ENCODE measurements around the gene UMOD. TPM values are rescaled to one million over a fixed set of nuclear protein-coding genes. Genes with fewer than 3 reads are reported as not detected.

The UMOD gene
- total and polyA plus RNA-seq, 9 of the 15 experiments (the other 6 are each of a cell fraction or from before 2014, with no cell fraction given): not detected

GRCh38 chr16:20339744-20340143 is 12.8 kb downstream of the UMOD start:
- no TSS peak for BruUV-seq (replicated peaks)
- FAIRE-seq (no peak), ATAC-seq (no peak), DNase-seq (ENCODE audit: extremely low read depth in 1 of 4, low spot score in 3 of 4) (no peak)
- ChIA-PET CTCF (ENCODE audit: low intra/inter-chr PET ratio) (no interaction called here), POLR2A (no interaction called here)
- Histone ChIP-seq H3K4me3 (no peak overlapping the region), H3K36me3 (ENCODE audit: control insufficient read depth, insufficient read depth, low read length) (no peaks in the 10 kb centered on the region), H2AFZ (ENCODE audit: low read depth, low read length) (no peak overlapping the region), H3K4me2 (ENCODE audit: insufficient read depth, low read length) (no peak overlapping the region), H3K79me2 (ENCODE audit: control insufficient read depth, insufficient read depth, low read length) (no peaks in the 10 kb centered on the region), H4K20me1 (replicated peaks; ENCODE audit: control insufficient read depth, insufficient read depth, low read length) (no peaks in the 10 kb centered on the region), H3K27ac (ENCODE audit: extremely low read depth, low read depth, low read length) (no peak overlapping the region), H3K27me3 (ENCODE audit: control insufficient read depth in 2 of 2, insufficient read depth in 2 of 2, low read length in 2 of 2) (peaks cover 0 to 10% of the 10 kb centered on the region in 2 experiments; a peak in 1 of 5 replicates), H3K4me1 (replicated peaks in 1 of 2; ENCODE audit: control insufficient read depth in 2 of 2, insufficient read depth in 2 of 2, low read length in 2 of 2) (no peaks in the 10 kb centered on the region), H3K9me3 (replicated peaks; ENCODE audit: control insufficient read depth, insufficient read depth, low read depth, low read length) (no peaks in the 10 kb centered on the region), H3K9ac (ENCODE audit: insufficient read depth in 1 of 2, low read depth in 2 of 2, low read length in 2 of 2) (no peak overlapping the region), H3K9me1 (ENCODE audit: control insufficient read depth, insufficient read depth, low read length) (no peaks in the 10 kb centered on the region)
- in situ Hi-C loops (cut with MboI): no loop called here
- 0% methylated on average over 3 of the region's 3 CpGs for WGBS (ENCODE audit: insufficient coverage, low coverage, missing lambda C conversion rate)
- intact Hi-C loops (cut with micrococcal nuclease): no loop called here
- no peak for TF ChIP-seq BRF1 (IDR thresholded peaks at IDR 0.05; ENCODE audit: borderline replicate concordance, extremely low read depth, insufficient read length)
- no peak for TF ChIP-seq XRCC5 (IDR thresholded peaks at IDR 0.05; ENCODE audit: low read depth, low read length)
- TF ChIP-seq SMARCA5 (IDR thresholded peaks at IDR 0.05): no peak
- no peak for TF ChIP-seq JUND (IDR thresholded peaks at IDR 0.05; ENCODE audit: borderline replicate concordance, low read depth, low read length)
- TF ChIP-seq JUND (tag; IDR thresholded peaks at IDR 0.05; ENCODE audit: borderline replicate concordance, low read depth, low read length): no peak
- no peak for TF ChIP-seq TARDBP (IDR thresholded peaks at IDR 0.05)
- no peak for TF ChIP-seq ZNF668 (CRISPR knock-in tag; IDR thresholded peaks at IDR 0.05)
- no peak for TF ChIP-seq ETV6 (IDR thresholded peaks at IDR 0.05; ENCODE audit: borderline replicate concordance in 1 of 2, low read depth in 2 of 2, low read length in 1 of 2)
- TF ChIP-seq ETV6 (CRISPR knock-in tag; IDR thresholded peaks at IDR 0.05; ENCODE audit: borderline replicate concordance): no peak
- TF ChIP-seq EHMT2 (IDR thresholded peaks at IDR 0.05): no peak
- no peak for TF ChIP-seq PHB (CRISPR knock-in tag; IDR thresholded peaks at IDR 0.05)
- TF ChIP-seq TFAM (CRISPR knock-in tag; conservative IDR thresholded peaks at IDR 0.05): no peak
